ENCODE results near the gene SCAI. TPM values are rescaled to one million over a fixed set of nuclear protein-coding genes. Genes with fewer than 3 reads are reported as not detected.

The SCAI gene
- total RNA-seq, 1 experiment from 2014 or later, result 13.0 TPM

- intact Hi-C loops (cut with micrococcal nuclease; ENCODE audit: unreplicated experiment), result no loop called here
- Histone ChIP-seq H3K27me3 (replicated peaks; ENCODE audit: control insufficient read depth, insufficient read depth, low read length) (no peaks in the 10 kb centered on the region), H3K36me3 (ENCODE audit: control insufficient read depth, insufficient read depth, low read length) (no peaks in the 10 kb centered on the region), H3K9me3 (no peaks in the 10 kb centered on the region), H3K4me3 (ENCODE audit: low read depth, low read length) (no peak overlapping the region), H3K4me1 (peaks cover 10% of the 10 kb centered on the region)
- CTCF ChIA-PET, result no interaction called here
- Mint-ChIP-seq H3K27ac (ENCODE audit: unreplicated experiment) (no peak overlapping the region), H3K4me1 (ENCODE audit: low read depth, unreplicated experiment) (peaks cover 18% of the 10 kb centered on the region), H3K4me3 (ENCODE audit: unreplicated experiment) (no peak overlapping the region), H3K9me3 (ENCODE audit: unreplicated experiment) (no peaks in the 10 kb centered on the region), H3K27me3 (ENCODE audit: insufficient read depth, unreplicated experiment) (no peaks in the 10 kb centered on the region), H3K36me3 (ENCODE audit: insufficient read depth, unreplicated experiment) (peaks cover 32% of the 10 kb centered on the region)
- no peak for TF ChIP-seq CTCF (IDR thresholded peaks at IDR 0.05; ENCODE audit: insufficient read depth in 1 of 2, low read depth in 1 of 2, low read length in 1 of 2, severe bottlenecking in 1 of 2, unreplicated experiment in 1 of 2)
- POLR2A ChIA-PET, result no interaction called here
- DNase-seq, result no peak
- BruUV-seq (replicated peaks), result no TSS peak
Measured at GRCh38 chr9:125177888-125178287, 34.6 kb upstream of the SCAI start.

GRCh38 chr9:125176636-125177035, 33.3 kb upstream of the SCAI start:
- Histone ChIP-seq H3K27me3 (replicated peaks; ENCODE audit: control insufficient read depth, insufficient read depth, low read length) (no peaks in the 10 kb centered on the region), H3K4me3 (ENCODE audit: low read depth, low read length) (no peak overlapping the region), H3K9me3 (no peaks in the 10 kb centered on the region), H3K4me1 (no peaks in the 10 kb centered on the region), H3K36me3 (ENCODE audit: control insufficient read depth, insufficient read depth, low read length) (no peaks in the 10 kb centered on the region)
- no peak overlapping the region for H3K27ac Mint-ChIP-seq (ENCODE audit: unreplicated experiment)
- no peak for TF ChIP-seq CTCF (IDR thresholded peaks at IDR 0.05; ENCODE audit: insufficient read depth in 1 of 2, low read depth in 1 of 2, low read length in 1 of 2, severe bottlenecking in 1 of 2, unreplicated experiment in 1 of 2)
- H3K4me1 Mint-ChIP-seq (ENCODE audit: low read depth, unreplicated experiment), result peaks cover 16% of the 10 kb centered on the region
- no peak overlapping the region for H3K4me3 Mint-ChIP-seq (ENCODE audit: unreplicated experiment)
- CTCF ChIA-PET, result no interaction called here
- POLR2A ChIA-PET, result interaction anchor here (0.6 kb wide), 1 partner anchor 859 kb away, joined by 3 read pairs; no protein-coding TSS in a partner anchor
- H3K27me3 Mint-ChIP-seq (ENCODE audit: insufficient read depth, unreplicated experiment), result no peaks in the 10 kb centered on the region
- H3K9me3 Mint-ChIP-seq (ENCODE audit: unreplicated experiment), result no peaks in the 10 kb centered on the region
- no TSS peak for BruUV-seq (replicated peaks)
- no peak for DNase-seq
- H3K36me3 Mint-ChIP-seq (ENCODE audit: insufficient read depth, unreplicated experiment), result peaks cover 40% of the 10 kb centered on the region
- intact Hi-C loops (cut with micrococcal nuclease; ENCODE audit: unreplicated experiment), result no loop called here

GRCh38 chr9:125172031-125172755, 28.9 kb upstream of the SCAI start:
- Histone ChIP-seq H3K9me3 (no peaks in the 10 kb centered on the region), H3K36me3 (ENCODE audit: control insufficient read depth, insufficient read depth, low read length) (no peaks in the 10 kb centered on the region), H3K4me1 (no peaks in the 10 kb centered on the region), H3K4me3 (ENCODE audit: low read depth, low read length) (no peak overlapping the region), H3K27me3 (replicated peaks; ENCODE audit: control insufficient read depth, insufficient read depth, low read length) (no peaks in the 10 kb centered on the region)
- no peak for DNase-seq
- no TSS peak for BruUV-seq (replicated peaks)
- no peak for TF ChIP-seq CTCF (IDR thresholded peaks at IDR 0.05; ENCODE audit: insufficient read depth in 1 of 2, low read depth in 1 of 2, low read length in 1 of 2, severe bottlenecking in 1 of 2, unreplicated experiment in 1 of 2)
- peaks cover 68% of the 10 kb centered on the region for H3K36me3 Mint-ChIP-seq (ENCODE audit: insufficient read depth, unreplicated experiment)
- CTCF ChIA-PET, result no interaction called here
- no peaks in the 10 kb centered on the region for H3K9me3 Mint-ChIP-seq (ENCODE audit: unreplicated experiment)
- H3K27me3 Mint-ChIP-seq (ENCODE audit: insufficient read depth, unreplicated experiment), result no peaks in the 10 kb centered on the region
- POLR2A ChIA-PET, result no interaction called here
- peaks cover 8% of the 10 kb centered on the region for H3K4me1 Mint-ChIP-seq (ENCODE audit: low read depth, unreplicated experiment)
- H3K4me3 Mint-ChIP-seq (ENCODE audit: unreplicated experiment), result no peak overlapping the region
- intact Hi-C loops (cut with micrococcal nuclease; ENCODE audit: unreplicated experiment), result no loop called here
- H3K27ac Mint-ChIP-seq (ENCODE audit: unreplicated experiment), result no peak overlapping the region

All from Caco-2 (cell line).